Ammon's horn (tissue), 1 donor: ENCODE data around the gene FEZF2.

Source experiments
- DNase-seq: peaks from one replicate; pipeline ENCODE4 v3.0.0-alpha.2; 2016; ENCODE audit warnings: low spot score

Gene FEZF2

DNA sequence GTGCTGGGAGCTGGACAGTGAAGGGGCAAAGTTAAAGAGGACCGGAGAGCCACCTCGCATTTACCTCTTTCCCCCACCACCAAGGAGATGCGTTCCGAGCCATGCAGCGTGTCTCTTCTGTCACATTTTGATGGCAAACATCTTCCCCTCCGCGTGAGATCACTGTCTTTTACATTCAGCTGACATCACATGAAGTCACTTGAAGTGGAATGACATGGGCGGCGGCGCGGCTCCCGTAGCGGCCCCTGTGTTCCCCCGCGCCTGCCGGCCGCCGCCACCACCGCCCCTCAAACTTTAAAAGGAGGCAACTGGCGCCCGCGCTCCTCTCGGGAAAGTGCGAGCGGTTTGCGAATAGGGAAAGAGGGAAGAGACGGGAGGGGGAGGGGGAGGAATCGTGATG, at the start of gene FEZF2:
FEZF2 (minus strand) TSS at position 336 of the 400 bp plus-strand sequence. CDS start 682 bp downstream, outside the sequence.
- DNase-seq: peak; percentile 34

DNA sequence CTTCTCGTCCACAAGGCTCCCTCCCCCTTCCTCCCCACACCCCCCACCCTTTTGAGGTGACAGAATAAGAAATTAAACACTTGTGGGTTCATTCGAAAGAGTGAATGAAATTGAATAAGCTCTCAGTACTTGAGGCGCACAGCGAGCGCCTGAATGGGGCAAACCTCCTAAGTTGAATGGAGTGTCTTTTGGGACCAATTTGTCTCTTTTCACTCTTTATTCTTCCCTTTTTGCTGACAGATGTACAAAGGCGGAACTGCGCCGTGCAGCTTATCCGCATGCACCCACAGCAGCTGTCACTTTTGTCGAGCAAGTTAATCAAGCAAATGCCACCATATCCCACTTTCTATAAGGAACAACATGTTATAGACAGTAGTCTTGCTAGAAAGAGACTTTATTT, 47.9 kb upstream of the FEZF2 start:
- peak; percentile 47 for DNase-seq

DNA sequence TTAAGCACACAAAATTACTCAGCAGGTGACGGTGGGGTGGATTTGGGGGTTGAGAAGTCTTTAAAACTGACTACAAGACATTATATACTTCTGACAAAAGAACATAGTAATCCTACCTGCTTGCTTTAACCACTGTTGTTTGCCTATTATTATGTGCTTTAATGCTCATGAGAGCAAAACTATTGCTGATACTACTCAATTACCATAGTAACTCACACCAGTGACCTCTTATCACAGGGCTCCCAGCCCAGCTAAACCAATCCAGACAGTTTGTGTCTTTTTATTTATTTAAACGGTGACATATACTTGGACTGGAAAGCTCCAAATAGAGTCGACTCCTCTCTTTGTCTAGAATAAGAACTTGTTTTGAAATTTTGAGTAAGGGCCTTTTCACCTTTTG, 42.8 kb upstream of the FEZF2 start:
- DNase-seq: no peak

DNA sequence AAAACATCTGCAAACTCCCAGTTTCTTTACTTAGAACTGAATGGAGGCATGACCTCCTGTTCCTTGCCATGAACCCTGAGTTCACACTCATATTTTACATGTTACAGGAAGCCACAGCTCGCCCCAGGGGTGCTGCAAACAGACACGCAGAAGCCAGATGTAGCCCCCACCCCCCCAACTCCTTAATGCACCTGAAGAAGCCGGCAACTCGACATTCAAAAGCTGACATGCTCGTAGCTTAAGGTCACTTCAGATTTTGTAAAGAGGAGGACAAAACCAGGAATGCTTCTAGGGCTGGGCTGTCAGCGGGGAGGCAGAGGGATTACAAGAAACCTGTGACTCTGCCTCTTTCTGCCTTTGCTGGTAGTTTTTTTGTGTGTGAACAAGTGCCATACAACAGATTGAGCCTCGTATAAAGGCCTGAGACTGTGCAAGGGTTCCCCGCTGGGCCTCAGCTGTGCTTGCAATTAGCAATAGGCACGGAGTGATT, 42.0 kb upstream of the FEZF2 start:
- DNase-seq: no peak

DNA sequence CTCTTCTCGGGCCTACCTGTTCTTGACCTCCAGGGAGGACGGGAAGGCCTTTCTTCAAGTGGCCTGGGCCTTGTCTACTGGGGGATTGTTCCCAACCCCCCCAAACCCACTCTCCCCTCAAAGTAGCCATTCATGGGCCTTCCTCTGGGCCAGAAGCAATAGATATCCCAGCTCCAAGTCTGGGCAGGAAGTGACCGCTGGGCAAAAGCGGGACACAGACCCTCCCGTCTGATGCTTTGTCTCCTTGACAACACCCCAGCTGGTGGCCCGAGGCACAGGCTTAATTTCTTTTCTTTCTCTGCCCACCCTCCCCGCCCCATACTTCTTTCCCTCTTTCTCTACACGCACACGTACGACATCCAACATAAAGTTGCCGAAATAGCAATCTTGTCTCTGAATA, 41.4 kb upstream of the FEZF2 start:
- DNase-seq: no peak

DNA sequence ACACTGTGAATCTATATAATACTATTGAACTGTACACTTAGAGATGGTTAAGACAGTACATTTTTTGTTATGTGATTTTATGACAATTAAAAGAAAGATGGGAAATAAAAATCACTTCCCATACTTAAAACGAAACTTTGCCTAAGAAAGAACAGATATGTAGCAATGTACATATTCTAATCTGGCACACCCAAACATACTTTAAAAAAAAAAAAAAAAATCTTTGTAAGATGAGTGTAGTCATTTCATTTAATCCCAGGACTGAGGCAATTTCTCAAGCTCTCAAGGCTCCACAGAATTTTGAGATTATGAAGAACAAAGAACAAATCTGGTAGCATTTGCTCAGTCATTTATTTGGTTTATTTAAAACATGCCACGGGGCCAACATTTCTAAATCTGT, 40.3 kb upstream of the FEZF2 start:
- no peak for DNase-seq

DNA sequence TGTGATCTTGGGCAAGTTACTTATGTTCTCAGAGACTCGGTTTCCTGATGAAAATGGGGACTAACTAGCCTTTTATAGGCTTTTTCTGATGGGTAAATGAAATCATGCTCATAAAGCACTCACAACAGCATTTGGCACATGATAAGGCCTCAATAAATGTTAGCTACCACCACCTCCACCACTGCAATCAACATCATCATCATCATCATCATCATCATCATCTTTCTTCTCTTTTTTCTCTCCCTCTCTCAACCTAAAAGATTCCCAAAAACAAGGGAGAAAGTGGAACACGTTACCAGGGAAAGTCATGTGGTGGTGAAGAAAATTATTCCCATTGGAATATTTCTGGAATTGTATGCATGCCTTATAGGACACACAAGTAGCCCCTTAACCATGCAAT, 33.6 kb upstream of the FEZF2 start:
- DNase-seq: no peak

DNA sequence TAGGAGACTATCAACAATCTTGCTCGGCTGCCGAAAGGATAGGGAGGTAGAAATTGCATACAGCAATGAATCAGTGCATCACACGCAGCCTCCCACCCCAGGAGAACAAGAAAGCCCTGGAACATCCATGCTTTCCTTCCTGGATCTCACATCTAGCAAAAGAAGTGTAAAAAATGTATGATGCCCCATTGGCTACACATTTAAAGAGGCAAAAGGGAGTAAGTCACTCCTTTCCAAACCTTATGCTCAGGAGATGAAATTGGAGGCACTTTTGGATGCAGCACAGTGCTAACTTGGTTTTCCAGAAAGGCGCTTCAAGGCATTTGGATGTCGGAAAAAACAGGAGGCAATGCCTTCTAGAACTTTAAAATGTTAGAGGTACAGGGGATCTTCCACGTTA, 32.2 kb upstream of the FEZF2 start:
- DNase-seq: no peak

DNA sequence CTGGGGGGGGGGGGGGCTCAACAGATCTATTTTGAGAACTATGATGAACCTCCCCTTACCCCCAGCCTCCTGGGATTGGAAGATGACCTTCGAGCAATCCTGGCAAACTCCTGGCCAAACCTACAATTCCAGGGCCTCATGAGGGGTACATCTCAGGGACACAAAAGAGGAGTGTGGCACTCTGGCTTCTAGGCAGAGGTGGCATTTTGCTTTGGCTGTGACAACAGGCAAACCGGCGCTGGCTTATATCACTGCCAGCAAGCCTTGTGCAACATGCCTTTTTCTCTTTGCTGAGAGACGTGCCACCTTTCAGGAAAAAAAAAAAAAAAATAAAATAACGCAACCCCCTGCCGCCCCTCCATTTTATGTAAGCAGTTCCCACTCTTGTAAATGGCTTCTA, 31.8 kb upstream of the FEZF2 start:
- peak; percentile 28 for DNase-seq

DNA sequence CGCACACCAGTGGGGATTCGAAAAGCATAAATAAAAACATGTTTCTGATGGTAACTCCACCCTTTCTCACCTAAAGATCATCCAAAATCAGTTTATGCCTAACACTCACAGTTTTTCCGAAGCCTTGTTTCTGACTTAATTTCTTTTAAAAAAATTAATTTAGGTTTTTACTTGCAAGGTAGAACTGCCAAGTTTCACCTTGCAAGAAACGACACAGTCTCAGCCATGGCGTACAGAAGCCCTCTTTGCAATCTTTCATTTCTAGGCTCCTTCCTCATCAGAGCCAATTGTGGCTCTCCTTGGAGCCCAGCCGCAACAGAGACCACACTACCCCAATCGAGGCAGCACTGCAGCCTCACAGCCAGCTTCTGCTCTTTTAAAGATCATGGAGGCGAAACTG, 31.0 kb upstream of the FEZF2 start:
- no peak for DNase-seq

DNA sequence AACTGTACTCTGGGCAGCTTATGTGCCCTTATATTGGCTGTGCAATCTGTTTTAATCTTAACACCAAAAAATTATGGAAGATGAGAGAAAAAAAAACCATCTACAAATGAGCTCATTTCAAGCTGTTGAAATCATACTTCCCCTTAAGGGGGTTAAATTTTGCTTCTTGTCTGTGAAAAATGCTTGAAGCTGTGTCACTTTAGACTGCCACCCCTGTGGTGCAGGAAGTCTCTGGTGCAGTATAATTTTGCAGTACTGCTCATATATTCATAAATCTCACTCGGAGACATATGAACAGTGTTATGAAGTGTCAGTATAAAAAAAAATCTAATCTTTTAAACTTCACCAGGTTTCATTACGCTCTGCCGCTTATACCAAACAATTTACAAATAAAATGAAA, 30.4 kb upstream of the FEZF2 start:
- DNase-seq: no peak

DNA sequence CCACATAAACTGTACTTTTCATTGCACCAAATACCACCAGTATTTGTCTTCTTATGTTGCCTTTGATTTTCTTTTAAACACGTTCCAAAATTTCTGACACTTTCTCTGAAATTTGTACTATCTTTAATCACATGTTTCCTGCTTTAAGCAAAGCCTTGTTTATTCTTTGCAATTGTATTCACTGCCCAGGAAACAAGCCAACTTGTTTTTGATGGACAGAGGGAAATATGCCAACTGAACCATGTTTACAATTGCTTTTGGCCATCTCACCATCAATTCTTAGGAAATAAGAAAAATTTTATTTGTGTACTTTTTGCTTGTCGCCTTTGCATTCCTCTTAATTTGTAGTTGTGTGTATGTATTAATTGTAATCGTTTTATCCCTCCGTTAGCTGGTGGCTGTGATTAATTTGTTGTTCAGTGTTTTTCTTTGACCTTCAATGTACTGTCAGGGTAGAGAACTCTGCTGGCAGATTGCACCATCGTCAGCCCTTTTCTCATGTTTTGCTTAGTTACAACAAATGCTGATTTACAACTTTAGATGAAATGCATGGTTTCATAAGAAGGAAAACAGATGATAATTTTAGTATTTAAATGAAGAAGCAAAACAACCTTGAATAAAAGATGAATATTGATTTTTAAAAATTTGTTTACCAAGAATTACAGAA, 19.4 kb upstream of the FEZF2 start:
- no peak for DNase-seq

DNA sequence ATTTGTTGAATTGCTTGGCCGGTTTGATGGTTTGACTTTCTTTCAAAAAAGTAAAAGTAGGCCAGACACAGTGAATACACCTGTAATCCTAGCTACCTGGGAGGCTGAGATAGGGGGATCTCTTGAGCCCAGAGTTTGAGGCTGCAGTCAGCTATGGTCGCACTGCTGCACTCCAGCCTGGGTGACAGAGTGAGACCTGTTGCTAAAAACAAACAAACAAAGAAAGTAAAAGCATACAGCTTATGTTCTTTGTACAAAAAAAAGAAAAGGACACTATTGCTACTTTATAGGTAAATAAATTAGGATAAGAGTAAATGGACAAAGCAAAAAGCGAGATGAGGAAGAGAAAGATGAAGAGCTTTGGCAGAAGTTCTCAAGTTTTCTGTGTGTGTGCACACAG, 13.9 kb upstream of the FEZF2 start:
- DNase-seq: no peak

DNA sequence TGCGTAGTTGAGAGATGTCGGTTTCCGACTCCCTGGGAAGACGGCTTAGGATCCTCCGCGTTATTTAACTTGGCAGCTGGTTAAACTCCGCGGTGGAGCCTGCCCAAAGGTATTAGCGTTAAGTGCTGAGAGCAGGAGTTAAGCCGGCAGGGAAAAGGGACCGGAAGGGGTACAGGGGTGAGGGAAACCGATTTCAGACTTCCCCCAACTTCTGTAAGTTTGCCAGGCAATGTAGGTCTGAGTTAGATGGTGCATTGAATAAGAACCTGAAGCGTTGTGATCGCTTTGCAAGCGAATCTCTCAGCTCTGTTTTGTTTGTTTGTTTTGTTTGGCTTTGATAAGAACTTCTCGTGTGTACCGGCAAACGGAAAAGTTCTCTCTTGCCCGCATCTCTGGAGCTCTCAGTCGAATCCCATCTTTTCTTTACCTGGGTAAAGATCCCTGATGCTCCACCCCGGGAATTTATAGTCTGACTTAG, 6.0 kb upstream of the FEZF2 start:
- DNase-seq: no peak

DNA sequence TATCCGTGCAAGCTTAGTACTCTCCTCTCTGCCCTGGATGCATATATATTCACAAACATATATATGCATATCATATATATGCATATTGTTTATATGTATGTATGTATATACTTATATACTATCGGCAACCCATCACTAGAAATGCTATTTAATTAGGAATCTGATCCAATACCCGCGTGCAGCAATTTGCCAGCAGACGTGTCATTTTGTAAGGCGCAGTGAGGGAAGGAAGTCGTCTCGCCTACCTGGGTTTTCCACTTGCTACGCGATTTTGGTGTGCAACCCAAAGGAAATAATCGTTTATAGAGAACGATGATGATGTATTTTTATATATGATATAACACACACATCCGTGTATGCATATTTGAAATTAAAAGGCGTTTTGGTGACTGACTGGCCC, 5.6 kb upstream of the FEZF2 start:
- no peak for DNase-seq

DNA sequence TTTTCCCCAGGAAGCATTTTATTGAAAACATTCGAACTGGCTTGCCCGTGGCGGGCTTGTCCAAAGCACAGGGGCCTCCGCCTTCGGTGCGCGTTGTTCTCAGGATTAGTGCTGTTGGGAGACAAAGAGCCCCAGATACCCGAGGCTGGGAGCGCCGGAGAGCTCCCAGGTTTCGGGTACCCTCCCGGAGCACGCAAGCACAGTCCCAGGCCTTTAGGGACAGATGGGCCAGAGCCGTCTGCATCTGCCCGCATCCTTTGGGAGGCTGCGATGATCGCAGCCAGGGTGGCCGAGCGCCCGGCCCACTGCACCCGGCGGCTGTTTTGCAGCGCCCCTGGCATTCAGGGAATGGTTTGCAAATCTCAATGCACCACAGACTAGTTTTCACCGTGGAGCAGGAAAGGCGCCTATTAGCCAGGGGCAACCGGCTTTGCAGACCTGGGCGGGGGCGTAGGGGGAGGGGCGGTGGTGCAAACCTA, 5.0 kb upstream of the FEZF2 start:
- no peak for DNase-seq

DNA sequence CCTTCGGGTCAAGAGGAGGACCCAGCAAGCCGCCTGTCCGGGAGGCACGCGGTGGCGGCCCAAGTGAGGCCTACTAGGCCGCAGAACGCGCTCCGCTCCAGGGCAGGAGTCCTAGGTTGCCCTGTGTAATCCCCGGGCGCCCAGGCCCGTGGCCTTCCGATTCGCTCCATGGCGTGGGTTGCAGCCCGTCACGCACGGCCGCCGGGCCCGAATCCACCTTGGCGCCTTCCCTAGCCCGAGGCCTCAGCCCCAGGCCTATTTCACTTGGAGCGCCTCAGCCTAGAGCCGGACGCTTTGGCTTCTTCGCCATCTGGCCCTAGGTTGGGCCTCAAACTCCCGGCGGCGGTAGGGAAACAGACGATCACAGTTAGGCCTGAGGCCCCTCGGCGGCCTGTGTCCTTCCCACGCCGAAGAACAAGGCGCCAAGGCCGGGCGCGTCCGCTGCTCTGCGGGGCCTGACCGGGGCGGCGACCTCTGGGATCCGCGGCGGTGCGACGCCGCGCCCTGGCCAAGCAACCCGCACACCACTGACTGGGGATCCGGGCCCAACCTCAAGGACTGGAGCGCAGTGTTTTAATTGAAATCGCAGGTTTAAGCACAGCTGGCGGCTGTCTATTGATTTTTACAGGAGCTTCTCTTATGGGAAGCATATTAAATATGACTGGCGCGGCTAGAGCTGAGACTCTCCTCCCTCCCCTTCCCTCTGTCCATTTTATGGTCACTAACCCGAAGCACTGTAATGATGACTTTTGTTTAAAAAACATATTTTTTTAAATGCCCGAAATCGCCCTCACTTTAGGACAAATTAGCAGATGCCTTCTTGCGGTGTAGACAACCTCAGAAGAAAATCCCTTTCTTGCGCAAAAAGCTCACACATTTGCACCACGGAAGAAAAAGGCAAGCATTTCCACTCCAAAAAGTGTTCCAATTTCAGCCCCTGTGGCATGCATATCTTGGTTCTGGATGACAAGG, 3.8 kb upstream of the FEZF2 start:
- DNase-seq: no peak

DNA sequence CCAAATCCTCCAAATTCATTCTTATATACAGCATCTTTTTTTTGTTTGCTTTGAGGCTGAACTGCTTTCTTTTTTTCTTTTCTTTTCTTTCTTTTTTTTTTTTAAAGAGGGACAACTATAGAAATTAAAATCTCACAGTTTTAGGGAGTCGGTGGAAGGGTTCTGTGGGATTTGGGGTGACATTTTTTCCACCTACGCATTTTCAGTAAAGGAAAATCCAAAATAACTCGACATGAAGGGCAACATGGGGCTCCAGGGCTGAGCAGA, 3.0 kb upstream of the FEZF2 start:
- no peak for DNase-seq

DNA sequence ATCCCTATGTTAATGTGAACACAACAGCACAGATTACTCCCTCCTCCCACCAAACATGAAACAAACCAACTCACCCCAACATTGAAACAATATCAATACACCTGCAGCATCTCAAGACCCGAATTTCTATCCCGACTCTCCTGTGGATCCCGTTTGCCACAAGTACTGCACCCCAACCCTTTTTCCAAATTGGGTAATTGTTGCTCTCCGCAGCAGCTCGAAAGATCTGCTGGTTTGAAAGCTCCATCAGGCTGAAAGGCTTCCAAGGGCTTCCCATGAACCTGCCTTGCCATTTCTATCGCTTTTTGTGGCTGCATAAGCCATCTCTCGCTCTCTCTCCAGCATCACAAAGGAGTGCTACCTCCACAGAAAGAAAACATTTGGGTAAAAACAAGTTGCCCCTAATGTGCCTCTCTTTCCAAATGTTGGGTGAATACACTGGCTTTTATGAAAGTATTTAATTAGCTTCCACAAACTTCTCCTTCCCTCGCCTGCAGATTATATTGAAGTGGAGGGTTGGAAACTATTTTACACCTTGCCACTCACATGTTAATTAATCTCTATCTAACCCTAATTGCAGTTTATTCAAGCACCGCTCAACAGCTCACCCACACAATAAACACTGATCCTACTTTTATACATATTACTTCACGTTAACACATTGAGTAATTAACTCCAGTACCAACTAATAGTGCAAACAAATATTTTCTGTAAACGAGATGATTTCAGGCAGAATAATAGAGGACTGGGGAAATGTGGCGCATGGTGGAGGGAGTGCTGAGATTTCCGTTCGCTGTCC, 2.5 kb upstream of the FEZF2 start:
- no peak for DNase-seq

DNA sequence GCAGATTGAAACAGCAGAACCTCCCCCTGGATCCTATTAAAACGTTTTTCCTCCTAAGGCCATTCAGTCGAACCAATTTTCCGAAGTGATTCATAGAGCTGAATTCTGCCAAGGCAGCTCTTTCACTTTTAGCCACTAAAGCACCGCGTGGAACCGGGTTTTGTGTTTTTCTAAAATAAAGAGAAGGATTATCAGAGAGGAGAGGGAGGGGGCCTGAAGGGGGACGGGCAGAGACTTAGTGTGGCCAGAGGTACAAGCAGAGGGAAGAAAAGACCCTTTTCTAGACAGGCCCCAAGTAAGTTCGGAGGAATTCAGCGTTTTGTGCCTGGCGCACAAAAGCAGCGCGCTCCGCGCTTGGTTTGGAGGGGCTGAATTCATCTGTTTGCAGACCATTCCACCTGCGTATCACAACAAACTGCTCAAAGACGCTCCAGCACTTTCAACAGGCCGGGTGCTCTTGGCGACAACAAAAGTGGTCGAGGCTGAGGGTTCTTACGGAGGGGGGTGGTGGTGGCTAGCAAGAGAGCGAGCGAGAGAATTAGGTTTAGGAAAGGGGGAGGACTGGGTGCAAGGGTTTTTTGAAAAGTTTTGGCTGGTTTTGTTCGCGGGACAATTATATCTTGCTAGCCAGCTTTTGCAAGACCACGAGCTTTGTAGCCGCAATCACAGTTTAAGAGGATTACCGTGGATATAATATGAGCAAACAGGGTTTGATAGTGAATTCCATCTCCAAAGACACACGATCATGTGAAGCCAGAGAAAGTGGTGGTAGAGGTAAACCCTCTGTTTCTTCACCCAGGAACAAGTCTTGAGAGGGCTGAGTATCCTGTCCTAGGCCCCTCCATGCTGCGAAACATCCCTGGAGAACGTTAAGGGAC, 1.2 kb upstream of the FEZF2 start:
- DNase-seq: no peak

DNA sequence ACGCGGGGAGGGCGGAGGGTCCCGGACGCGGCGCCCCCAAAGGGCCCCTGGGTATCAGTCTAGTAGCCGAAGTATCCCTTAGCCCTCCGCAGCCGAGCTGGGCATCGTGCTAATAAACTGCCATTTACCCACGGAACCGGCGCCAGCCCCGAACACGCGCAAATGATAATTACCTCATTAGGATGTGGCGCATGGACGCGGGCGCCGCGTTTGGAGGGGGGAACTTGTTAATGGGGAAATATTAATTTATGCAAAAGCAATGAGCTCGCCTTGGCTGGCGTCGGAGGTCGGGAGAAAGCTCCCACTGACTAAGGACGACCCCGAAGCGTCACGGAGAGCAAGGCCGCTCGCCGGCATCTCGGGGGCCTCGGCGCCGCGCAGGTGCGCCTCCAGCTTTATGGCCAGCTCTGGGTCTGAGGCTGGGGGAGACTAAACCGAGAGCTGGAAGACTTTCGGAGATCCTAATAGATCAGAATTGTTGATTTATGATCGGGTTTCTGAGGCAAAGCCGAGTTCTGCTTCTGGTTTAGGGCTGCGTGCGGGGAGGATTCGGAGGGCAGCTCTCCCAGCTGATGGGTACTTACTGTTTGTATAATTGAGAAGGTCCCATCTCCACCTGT, 474 bp upstream of the FEZF2 start:
- DNase-seq: peak; percentile 32
